Sigmoid colon (tissue), 7 donors: ENCODE results near the gene GLRX. TPM values are rescaled to one million over a fixed set of nuclear protein-coding genes. Genes with fewer than 3 reads are reported as not detected.

Experiments used
- polyA plus RNA-seq, 3 donors: library from polyadenylated mRNA; stranded (reverse); fragments of 200-250 nt; gene quantifications; one replicate each; pipeline ENCODE4 v1.2.3, GENCODE V29; 2013
- total RNA-seq, 4 donors: library from RNA; depleted of rRNA; stranded (reverse); fragments of >200 nt; gene quantifications; one replicate each; pipeline ENCODE4 v1.1.0, GENCODE V29; 2016
- donor health status: healthy with polysubstance abuse.
- donor health status: Bipolar disorder and iron deficiency.
- donor health status: healthy.

GLRX gene
- total and polyA plus RNA-seq, 7 donors, result 30.2 to 409 (median 43.2) TPM

Other genes starting within 250 kb of the GLRX start
- gene GPR150, start 202.6 kb downstream of the GLRX start, total RNA-seq, result under 1 TPM in 2 of 4 donors, not detected in 2; 0.14 to 0.36 TPM
- under 1 TPM in 2 of 3 donors, not detected in 1; 0.36 to 0.60 TPM for gene GPR150, start 202.6 kb downstream of the GLRX start, polyA plus RNA-seq
- 1 to 10 TPM; 1.2 to 4.9 (median 2.1) TPM for gene RFESD, start 175.9 kb downstream of the GLRX start, total RNA-seq
- 1 to 10 TPM in 2 of 3 donors, not detected in 1; 1.2 to 2.0 TPM for gene RFESD, start 175.9 kb downstream of the GLRX start, polyA plus RNA-seq
- gene SPATA9, start 139.7 kb downstream of the GLRX start, total RNA-seq, result 1 to 10 TPM in 1 of 4 donors, not detected in 3; 1.1 TPM
- gene SPATA9, start 139.7 kb downstream of the GLRX start, polyA plus RNA-seq, result under 1 TPM in 1 of 3 donors, not detected in 2; 0.36 TPM
- 100 to 1,000 TPM in 2 of 4 donors, 10 to 100 TPM in 2; 75.6 to 151 (median 111) TPM for gene RHOBTB3, start 91.4 kb downstream of the GLRX start, total RNA-seq
- gene RHOBTB3, start 91.4 kb downstream of the GLRX start, polyA plus RNA-seq, result 10 to 100 TPM; 12.3 to 16.4 (median 15.0) TPM
- gene ELL2, start 139.1 kb upstream of the GLRX start, total RNA-seq, result 10 to 100 TPM; 26.6 to 35.3 (median 29.8) TPM
- 10 to 100 TPM in 2 of 3 donors, 1 to 10 TPM in 1; 6.7 to 17.8 (median 10.2) TPM for gene ELL2, start 139.1 kb upstream of the GLRX start, polyA plus RNA-seq